GM10248 (cell line): ENCODE results near the gene ZNF547.

Experiments used
- CTCF ChIA-PET: fragments of 300-600 bp; sonication (Branson Sonifier 250); formaldehyde crosslinking; extraction: SDS; loops from one replicate; lab custom pipeline; 2021; ENCODE audit warnings: antibody characterized with exemption; lab: Yijun Ruan, JAX
- POLR2A ChIA-PET: fragments of 350-650 bp; sonication (Branson Sonifier 250); formaldehyde crosslinking; extraction: SDS; loops from one replicate; lab custom pipeline; 2020; ENCODE audit warnings: antibody characterized with exemption; lab: Yijun Ruan, JAX
- DNase-seq: peaks from one replicate; pipeline ENCODE4 v3.0.0; 2012; ENCODE audit errors: extremely low spot score
- TF ChIP-seq, protein P1 (sequence below): IDR thresholded peaks from 2 replicates; pipeline ENCODE4 v1.5.1; 2012; ENCODE audit warnings: mild to moderate bottlenecking, low read depth; ENCODE audit errors: extremely low read depth, missing control alignments, control extremely low read depth

ZNF547 gene

DNA sequence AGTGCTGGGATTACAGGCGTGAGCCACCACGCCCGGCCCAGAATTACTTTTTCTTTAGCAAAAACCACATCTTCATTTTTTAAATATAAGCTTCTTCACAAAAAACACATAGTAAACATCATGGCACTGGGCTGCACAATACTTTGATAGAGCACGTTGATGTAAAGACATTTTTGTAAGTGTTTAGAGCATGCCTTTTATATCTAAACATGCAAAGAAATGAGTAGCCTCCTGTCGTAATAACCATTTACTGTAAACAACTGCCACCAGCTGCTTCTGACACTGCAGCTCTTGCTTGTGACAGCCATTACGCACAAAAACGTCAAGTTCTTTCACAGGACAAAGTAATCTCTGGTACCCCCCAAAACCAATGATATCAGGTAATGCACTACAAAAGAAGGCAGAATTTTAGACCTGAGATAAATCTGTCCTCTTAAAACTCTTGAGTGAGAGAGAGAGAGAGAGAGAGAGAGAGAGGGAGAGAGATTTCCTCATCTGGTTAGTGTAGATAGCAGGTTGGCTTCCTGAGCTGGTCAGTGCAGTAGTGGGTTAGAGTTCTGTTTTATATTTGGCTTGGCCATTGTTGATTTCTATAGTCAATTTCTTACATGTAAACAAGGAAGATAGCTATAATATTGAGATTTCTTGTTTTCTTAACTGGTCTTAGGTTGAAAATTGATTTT lies 19.6 kb downstream of the ZNF547 start:
- DNase-seq, result no peak
- TF ChIP-seq, protein P1, sequence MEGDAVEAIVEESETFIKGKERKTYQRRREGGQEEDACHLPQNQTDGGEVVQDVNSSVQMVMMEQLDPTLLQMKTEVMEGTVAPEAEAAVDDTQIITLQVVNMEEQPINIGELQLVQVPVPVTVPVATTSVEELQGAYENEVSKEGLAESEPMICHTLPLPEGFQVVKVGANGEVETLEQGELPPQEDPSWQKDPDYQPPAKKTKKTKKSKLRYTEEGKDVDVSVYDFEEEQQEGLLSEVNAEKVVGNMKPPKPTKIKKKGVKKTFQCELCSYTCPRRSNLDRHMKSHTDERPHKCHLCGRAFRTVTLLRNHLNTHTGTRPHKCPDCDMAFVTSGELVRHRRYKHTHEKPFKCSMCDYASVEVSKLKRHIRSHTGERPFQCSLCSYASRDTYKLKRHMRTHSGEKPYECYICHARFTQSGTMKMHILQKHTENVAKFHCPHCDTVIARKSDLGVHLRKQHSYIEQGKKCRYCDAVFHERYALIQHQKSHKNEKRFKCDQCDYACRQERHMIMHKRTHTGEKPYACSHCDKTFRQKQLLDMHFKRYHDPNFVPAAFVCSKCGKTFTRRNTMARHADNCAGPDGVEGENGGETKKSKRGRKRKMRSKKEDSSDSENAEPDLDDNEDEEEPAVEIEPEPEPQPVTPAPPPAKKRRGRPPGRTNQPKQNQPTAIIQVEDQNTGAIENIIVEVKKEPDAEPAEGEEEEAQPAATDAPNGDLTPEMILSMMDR, result no peak
- CTCF ChIA-PET, result no interaction called here
- POLR2A ChIA-PET, result interaction anchor here (0.7 kb wide), 1 partner anchor 212 kb away, joined by 3 read pairs; no protein-coding TSS in a partner anchor

DNA sequence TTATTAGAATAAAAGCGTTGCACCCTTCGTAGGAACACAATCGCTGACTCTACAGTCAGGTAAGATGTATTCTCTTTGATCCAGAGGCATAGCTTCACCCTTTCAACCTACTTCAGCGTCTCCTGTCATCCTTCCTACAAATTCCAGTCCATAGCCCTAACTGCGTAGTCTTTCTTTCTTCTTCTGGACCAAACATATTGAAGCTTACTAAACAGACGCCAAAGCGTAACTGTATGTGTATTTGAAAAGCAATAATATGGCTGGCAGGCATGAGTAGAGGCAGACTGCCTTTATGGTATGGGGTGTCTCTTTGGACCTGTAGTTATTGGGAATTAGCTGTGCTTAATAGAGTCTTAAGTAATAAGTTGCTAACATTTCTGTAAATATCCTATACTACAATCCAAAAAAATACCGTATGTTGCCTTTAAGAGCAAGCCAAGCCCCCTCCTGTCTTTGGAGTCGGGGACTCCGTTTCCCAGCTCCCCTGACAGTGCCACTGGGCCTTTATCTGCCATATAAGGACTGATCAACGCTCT lies 25.9 kb downstream of the ZNF547 start:
- ChIA-PET CTCF (interaction anchor here (1.0 to 2.5 kb wide), 6 partner anchors 14 to 35 kb away, joined by 3 to 13 read pairs (median 3); no protein-coding TSS in a partner anchor), POLR2A (no interaction called here)
- TF ChIP-seq, protein P1, result no peak
- no peak for DNase-seq

DNA sequence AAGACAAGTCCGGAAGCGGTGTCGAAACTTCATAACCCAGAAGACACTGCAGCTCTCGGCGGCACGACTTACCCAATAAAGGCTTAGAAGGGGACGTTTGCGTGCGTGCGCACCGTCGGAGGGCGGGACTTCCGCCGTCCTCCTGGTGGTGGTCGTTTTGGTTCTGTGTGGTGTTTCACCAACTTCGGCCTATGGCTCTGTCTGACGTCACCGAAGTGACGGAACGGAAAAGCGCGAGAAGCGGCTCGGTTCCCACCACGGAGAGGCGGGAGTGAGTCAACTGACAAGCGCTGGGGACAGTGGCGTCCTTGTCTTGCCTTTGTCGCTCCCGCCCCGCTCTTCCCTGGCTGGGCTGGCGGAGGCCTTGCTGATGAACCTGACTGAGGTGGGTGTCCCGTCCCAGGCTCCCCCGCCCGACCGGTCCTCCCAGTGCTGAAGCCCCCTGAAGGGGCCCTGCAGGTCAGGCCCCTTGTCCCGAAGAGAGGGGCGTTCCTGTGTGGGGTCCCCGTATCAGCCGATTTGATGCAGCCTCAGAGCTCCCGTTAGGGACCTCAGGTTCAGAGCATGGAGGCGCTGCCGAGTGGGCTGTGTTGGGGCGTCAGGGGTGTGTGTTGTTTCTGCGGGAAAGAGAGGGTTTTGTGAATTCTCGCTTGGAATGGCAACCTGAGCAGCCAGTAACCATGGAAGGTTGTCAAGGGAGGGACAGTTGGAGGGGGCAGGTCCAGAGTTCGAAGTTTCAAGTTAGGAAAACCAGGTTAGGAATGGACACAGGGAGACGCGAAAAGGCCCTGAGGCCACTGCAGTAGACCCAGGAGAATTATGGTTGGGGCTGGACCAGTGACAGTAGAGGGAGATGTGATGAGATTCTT lies 26.6 kb downstream of the ZNF547 start, which contains the start of gene ZNF548:
Gene ZNF548 (plus strand): TSS at position 125 of the 869 bp plus-strand sequence. CDS start 246 bp downstream, at position 371.
- POLR2A ChIA-PET, result no interaction called here
- TF ChIP-seq, protein P1, result peak; percentile 34
- CTCF ChIA-PET, result interaction anchor here (1.0 to 2.5 kb wide), 6 partner anchors 14 to 36 kb away, joined by 3 to 13 read pairs (median 3); no protein-coding TSS in a partner anchor
- DNase-seq, result peak; percentile 92

DNA sequence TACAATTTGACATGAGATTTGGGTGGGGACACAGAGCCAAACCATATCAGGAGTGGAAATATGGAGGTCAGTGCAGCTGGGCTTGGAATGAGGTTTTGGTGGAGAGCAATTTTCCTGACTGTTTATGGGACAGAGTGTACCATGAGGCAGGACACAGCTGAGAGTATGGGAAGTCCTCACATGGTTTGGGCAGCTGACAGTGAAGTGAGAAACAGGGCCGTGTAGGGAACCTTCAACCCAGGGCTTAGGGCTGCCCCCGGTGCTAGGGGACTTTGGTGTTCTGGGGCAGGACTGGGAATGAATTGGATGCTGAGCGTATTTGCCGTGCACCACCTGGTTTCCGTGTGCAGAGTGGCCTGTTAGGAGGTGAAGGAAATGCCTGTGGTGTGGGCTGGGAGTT lies 32.4 kb downstream of the ZNF547 start:
- TF ChIP-seq, protein P1, result no peak
- ChIA-PET POLR2A (no interaction called here), CTCF (no interaction called here)

DNA sequence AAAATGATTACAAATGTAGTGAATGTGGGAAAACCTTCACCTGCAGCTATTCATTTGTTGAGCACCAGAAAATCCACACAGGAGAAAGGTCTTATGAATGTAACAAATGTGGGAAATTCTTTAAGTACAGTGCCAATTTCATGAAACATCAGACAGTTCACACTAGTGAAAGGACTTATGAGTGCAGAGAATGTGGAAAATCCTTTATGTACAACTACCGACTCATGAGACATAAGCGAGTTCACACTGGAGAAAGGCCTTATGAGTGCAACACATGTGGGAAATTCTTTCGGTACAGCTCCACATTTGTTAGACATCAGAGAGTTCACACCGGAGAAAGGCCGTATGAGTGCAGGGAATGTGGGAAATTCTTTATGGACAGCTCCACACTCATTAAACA lies 35.5 kb downstream of the ZNF547 start:
- TF ChIP-seq, protein P1, result no peak
- POLR2A ChIA-PET, result no interaction called here
- CTCF ChIA-PET, result interaction anchor here (1.0 kb wide), 1 partner anchor 7 kb away, joined by 3 read pairs; no protein-coding TSS in a partner anchor
- no peak for DNase-seq

More for the DNA sequence above, 32.4 kb downstream of the ZNF547 start:
- DNase-seq, result no peak
